GM18870 (cell line): Measurements from ENCODE around the gene TCP1.
"Not testable (repeated sequence)": the region's sequence is repeated elsewhere in the genome, so short reads cannot be mapped to it uniquely, and the experiment has no call there.

Experiments used
- ATAC-seq: cut with Tn5 transposase; IDR thresholded peaks from one replicate; pipeline ENCODE4 v1.9.1; 2021; ENCODE audit warnings: moderate library complexity; ENCODE audit not compliant: unreplicated experiment

The TCP1 gene

GRCh38 chr6:159745081-159745480 is 44.3 kb downstream of the TCP1 start:
- ATAC-seq: no peak

- ATAC-seq: no peak
These were observed 47.2 kb downstream of the TCP1 start for GRCh38 chr6:159742165-159742564.

GRCh38 chr6:159739341-159739740 is 50.1 kb downstream of the TCP1 start:
- no peak for ATAC-seq

- ATAC-seq: no peak
These were observed 52.5 kb downstream of the TCP1 start for GRCh38 chr6:159736908-159737307.

GRCh38 chr6:159733395-159733794 is 56.0 kb downstream of the TCP1 start:
- not testable (repeated sequence) for ATAC-seq

GRCh38 chr6:159732550-159732949 is 56.9 kb downstream of the TCP1 start:
- ATAC-seq: not testable (repeated sequence)

- no peak for ATAC-seq
These were observed 59.1 kb downstream of the TCP1 start for GRCh38 chr6:159730332-159730676.

- no peak for ATAC-seq
These were observed 59.6 kb downstream of the TCP1 start for GRCh38 chr6:159729598-159730331.

- ATAC-seq: no peak
These were observed 60.9 kb downstream of the TCP1 start for GRCh38 chr6:159728531-159728964.
